SJCRH30 (cell line): ENCODE data around the gene ZMAT2. TPM values are rescaled to one million over a fixed set of nuclear protein-coding genes. Genes with fewer than 3 reads are reported as not detected.

Experiments
- DNase-seq, 2 experiments: peaks; one replicate each; pipeline ENCODE4 v3.0.0-alpha.2; 2015 to 2020
- H3K27ac ChIP-seq: fragments of 250-450 bp; sonication (Bioruptor Pico); 2 replicates; pipeline ENCODE4 v1.5.1; 2020; ENCODE audit warnings: mild to moderate bottlenecking, moderate library complexity
- H3K27me3 ChIP-seq: fragments of 250-450 bp; sonication (Bioruptor Pico); 2 replicates; pipeline ENCODE4 v1.5.1; 2020; ENCODE audit warnings: mild to moderate bottlenecking, moderate library complexity
- H3K36me3 ChIP-seq: fragments of 250-450 bp; sonication (Bioruptor Pico); 2 replicates; pipeline ENCODE4 v1.5.1; 2020; ENCODE audit warnings: mild to moderate bottlenecking, moderate library complexity
- H3K4me1 ChIP-seq: fragments of 250-450 bp; sonication (Bioruptor Pico); 2 replicates; pipeline ENCODE4 v1.5.1; 2020; ENCODE audit warnings: mild to moderate bottlenecking, moderate library complexity
- H3K4me3 ChIP-seq: fragments of 250-450 bp; sonication (Bioruptor Pico); 2 replicates; pipeline ENCODE4 v1.5.1; 2020; ENCODE audit warnings: mild to moderate bottlenecking, moderate library complexity
- H3K9me3 ChIP-seq: fragments of 250-450 bp; sonication (Bioruptor Pico); replicated peaks from 2 replicates; pipeline ENCODE4 v1.5.1; 2020; ENCODE audit warnings: mild to moderate bottlenecking, moderate library complexity
- total RNA-seq: library from RNA; depleted of rRNA; stranded (reverse); fragments of >200 nt; shearing (Covaris generic); gene quantifications from 2 replicates; pipeline ENCODE4 v1.2.3, GENCODE V29; 2014; rRNA removed

Gene ZMAT2
- total RNA-seq, 1 experiment from 2014 or later: 67.9 TPM

GRCh38 chr5:140733098-140733497 lies 32.9 kb downstream of the ZMAT2 start:
- no peak overlapping the region for H3K27ac ChIP-seq
- no peaks in the 10 kb centered on the region for H3K36me3 ChIP-seq
- no peaks in the 10 kb centered on the region for H3K9me3 ChIP-seq
- no peaks in the 10 kb centered on the region for H3K4me1 ChIP-seq
- H3K4me3 ChIP-seq: no peak overlapping the region
- DNase-seq: no peak
- no peaks in the 10 kb centered on the region for H3K27me3 ChIP-seq

GRCh38 chr5:140734354-140734753 lies 34.1 kb downstream of the ZMAT2 start:
- Histone ChIP-seq H3K4me3 (no peak overlapping the region), H3K9me3 (no peaks in the 10 kb centered on the region)
- no peak for DNase-seq

GRCh38 chr5:140737486-140737885 lies 37.2 kb downstream of the ZMAT2 start:
- no peak overlapping the region for H3K27ac ChIP-seq
- no peaks in the 10 kb centered on the region for H3K36me3 ChIP-seq
- no peaks in the 10 kb centered on the region for H3K4me1 ChIP-seq
- H3K27me3 ChIP-seq: no peaks in the 10 kb centered on the region
- no peak for DNase-seq
- H3K4me3 ChIP-seq: no peak overlapping the region
- H3K9me3 ChIP-seq: no peaks in the 10 kb centered on the region

More at GRCh38 chr5:140734354-140734753, 34.1 kb downstream of the ZMAT2 start:
- H3K27me3 ChIP-seq: no peaks in the 10 kb centered on the region
- no peaks in the 10 kb centered on the region for H3K4me1 ChIP-seq
- H3K36me3 ChIP-seq: no peaks in the 10 kb centered on the region
- H3K27ac ChIP-seq: no peak overlapping the region

- H3K36me3 ChIP-seq: no peaks in the 10 kb centered on the region
- H3K27me3 ChIP-seq: no peaks in the 10 kb centered on the region
- H3K4me3 ChIP-seq: no peak overlapping the region
- no peak overlapping the region for H3K27ac ChIP-seq
- H3K4me1 ChIP-seq: no peaks in the 10 kb centered on the region
- DNase-seq: no peak
- 0 out of 2 replicates have a peak, but pooled peaks cover 5% of the 10 kb centered on the region for H3K9me3 ChIP-seq
These were observed 41.7 kb downstream of the ZMAT2 start for GRCh38 chr5:140741967-140742366.

GRCh38 chr5:140753561-140753960 lies 53.3 kb downstream of the ZMAT2 start:
- no peak overlapping the region for H3K27ac ChIP-seq
- no peaks in the 10 kb centered on the region for H3K4me1 ChIP-seq
- no peaks in the 10 kb centered on the region for H3K36me3 ChIP-seq
- H3K4me3 ChIP-seq: no peak overlapping the region
- no peak for DNase-seq
- H3K27me3 ChIP-seq: no peaks in the 10 kb centered on the region
- no peaks in the 10 kb centered on the region; the same call in 1 of the 2 replicates for H3K9me3 ChIP-seq

Other genes starting within 250 kb of the ZMAT2 start
- 0.57 and 1.3 TPM in 2 replicates for gene EIF4EBP3, start 152.8 kb upstream of the ZMAT2 start, total RNA-seq
- 27.5 and 36.1 TPM in 2 replicates for gene SRA1, start 143.0 kb upstream of the ZMAT2 start, total RNA-seq
- gene APBB3, start 135.8 kb upstream of the ZMAT2 start, total RNA-seq: 10.2 and 16.9 TPM in 2 replicates
- 61.2 and 62.3 TPM in 2 replicates for gene SLC35A4, start 135.6 kb upstream of the ZMAT2 start, total RNA-seq
- gene CD14, start 67.3 kb upstream of the ZMAT2 start, total RNA-seq: 0.18 and 0.38 TPM in 2 replicates
- 11.1 and 11.3 TPM in 2 replicates for gene TMCO6, start 61.0 kb upstream of the ZMAT2 start, total RNA-seq
- gene NDUFA2, start 52.8 kb upstream of the ZMAT2 start, total RNA-seq: 86.0 and 106 TPM in 2 replicates
- gene IK, start 52.6 kb upstream of the ZMAT2 start, total RNA-seq: 94.5 and 100 TPM in 2 replicates
- gene WDR55, start 35.5 kb upstream of the ZMAT2 start, total RNA-seq: 15.5 and 17.9 TPM in 2 replicates
- gene DND1, start 26.9 kb upstream of the ZMAT2 start, total RNA-seq: 0.41 and 1.8 TPM in 2 replicates
- gene HARS1, start 9.1 kb upstream of the ZMAT2 start, total RNA-seq: 75.2 and 82.0 TPM in 2 replicates
- 27.1 TPM in 2 replicates for gene HARS2, start 9.0 kb upstream of the ZMAT2 start, total RNA-seq
- not detected in 2 replicates for gene PCDHA1, start 85.7 kb downstream of the ZMAT2 start, total RNA-seq
- gene PCDHA2, start 94.4 kb downstream of the ZMAT2 start, total RNA-seq: not detected in 2 replicates
- 0.02 TPM in 1 of 2 replicates, not detected in the other for gene PCDHA3, start 100.6 kb downstream of the ZMAT2 start, total RNA-seq
- gene PCDHA4, start 106.6 kb downstream of the ZMAT2 start, total RNA-seq: not detected in 2 replicates
- 0.08 and 0.18 TPM in 2 replicates for gene PCDHA5, start 121.2 kb downstream of the ZMAT2 start, total RNA-seq
- gene PCDHA6, start 127.5 kb downstream of the ZMAT2 start, total RNA-seq: 0.10 TPM in 1 of 2 replicates, not detected in the other
- gene PCDHA7, start 133.8 kb downstream of the ZMAT2 start, total RNA-seq: not detected in 2 replicates
- 0.05 and 0.08 TPM in 2 replicates for gene PCDHA8, start 140.7 kb downstream of the ZMAT2 start, total RNA-seq
- 0.02 TPM in 1 of 2 replicates, not detected in the other for gene PCDHA9, start 147.9 kb downstream of the ZMAT2 start, total RNA-seq
- 0.05 and 0.16 TPM in 2 replicates for gene PCDHA10, start 155.4 kb downstream of the ZMAT2 start, total RNA-seq
- not detected in 2 replicates for gene PCDHA11, start 168.5 kb downstream of the ZMAT2 start, total RNA-seq
- gene PCDHA12, start 174.9 kb downstream of the ZMAT2 start, total RNA-seq: not detected in 2 replicates
- gene PCDHA13, start 181.7 kb downstream of the ZMAT2 start, total RNA-seq: 0.05 TPM in 1 of 2 replicates, not detected in the other
- gene PCDHAC1, start 225.9 kb downstream of the ZMAT2 start, total RNA-seq: not detected in 2 replicates